SU-DHL-6 (cell line): Measurements from ENCODE around the gene RARB.

Experiments used
- H2AFZ ChIP-seq: fragments of 200-600 bp; sonication (generic); 2 replicates; pipeline ENCODE4 v1.6.1; 2014; ENCODE audit warnings: low read depth, mild to moderate bottlenecking, moderate library complexity, mixed read lengths, antibody characterized with exemption, low read length; ENCODE audit not compliant: severe bottlenecking
- H3F3A ChIP-seq: fragments of 200-600 bp; shearing (Covaris generic); 2 replicates; pipeline ENCODE4 v1.6.0; 2016; ENCODE audit warnings: antibody characterized with exemption, mild to moderate bottlenecking; ENCODE audit not compliant: insufficient read depth
- H3K27ac ChIP-seq: fragments of 200-600 bp; sonication (generic); 2 replicates; pipeline ENCODE4 v1.5.1; 2016; ENCODE audit warnings: low read depth, mild to moderate bottlenecking, low read length, moderate library complexity, mixed read lengths
- H3K27me3 ChIP-seq: fragments of 200-600 bp; sonication (generic), shearing (Covaris generic); 2 replicates; pipeline ENCODE4 v1.6.0; 2014; ENCODE audit warnings: mild to moderate bottlenecking, low read length
- H3K36me3 ChIP-seq: fragments of 200-600 bp; sonication (generic); 2 replicates; pipeline ENCODE4 v1.6.1; 2014; ENCODE audit warnings: mild to moderate bottlenecking, low read length, mixed read lengths
- H3K4me2 ChIP-seq: fragments of 300-600, 200-600 bp; shearing (Covaris generic), sonication (generic); 2 replicates; pipeline ENCODE4 v1.6.0; 2014; ENCODE audit warnings: low read length, low read depth, mild to moderate bottlenecking; ENCODE audit not compliant: poor library complexity, severe bottlenecking
- H3K4me3 ChIP-seq: fragments of 200-600 bp; sonication (generic); 2 replicates; pipeline ENCODE4 v1.5.1; 2014; ENCODE audit warnings: antibody characterized with exemption, low read length, mild to moderate bottlenecking, mixed read lengths; ENCODE audit not compliant: insufficient read depth, poor library complexity, severe bottlenecking
- H3K79me2 ChIP-seq: fragments of 200-600 bp; sonication (generic); 2 replicates; pipeline ENCODE4 v1.6.1; 2014; ENCODE audit warnings: mild to moderate bottlenecking, low read length, moderate library complexity; ENCODE audit not compliant: insufficient read depth
- H3K9ac ChIP-seq: fragments of 200-600 bp; sonication (generic); 2 replicates; pipeline ENCODE4 v1.7.0; 2014; ENCODE audit warnings: mild to moderate bottlenecking, low read length
- H3K9me2 ChIP-seq: fragments of 200-600 bp; sonication (generic); replicated peaks from 2 replicates; pipeline ENCODE4 v1.6.1; 2014; ENCODE audit warnings: low read length; ENCODE audit not compliant: insufficient read depth
- H3K9me3 ChIP-seq: fragments of 200-600 bp; sonication (generic); 2 replicates; pipeline ENCODE4 v1.6.1; 2014; ENCODE audit warnings: low read length, mixed read lengths; ENCODE audit not compliant: insufficient read depth
- H4K20me1 ChIP-seq: fragments of 200-600 bp; sonication (generic); 2 replicates; pipeline ENCODE4 v1.6.1; 2014; ENCODE audit warnings: low read depth, mild to moderate bottlenecking, antibody characterized with exemption, low read length, moderate library complexity, mixed read lengths
- EZH2phosphoT487 ChIP-seq: fragments of 200-600 bp; sonication (generic), shearing (Covaris generic); conservative IDR thresholded peaks from 2 replicates; pipeline ENCODE4 v1.6.1; 2018; ENCODE audit warnings: mild to moderate bottlenecking, antibody characterized with exemption, low read length, moderate library complexity, mixed read lengths
- TF ChIP-seq, protein P1 (sequence below): fragments of 200-600 bp; sonication (generic); IDR thresholded peaks from one replicate; pipeline ENCODE4 v1.5.1; 2017; ENCODE audit warnings: antibody characterized with exemption, mild to moderate bottlenecking, low read length, moderate library complexity; ENCODE audit not compliant: insufficient read depth, poor library complexity, severe bottlenecking

RARB gene

DNA sequence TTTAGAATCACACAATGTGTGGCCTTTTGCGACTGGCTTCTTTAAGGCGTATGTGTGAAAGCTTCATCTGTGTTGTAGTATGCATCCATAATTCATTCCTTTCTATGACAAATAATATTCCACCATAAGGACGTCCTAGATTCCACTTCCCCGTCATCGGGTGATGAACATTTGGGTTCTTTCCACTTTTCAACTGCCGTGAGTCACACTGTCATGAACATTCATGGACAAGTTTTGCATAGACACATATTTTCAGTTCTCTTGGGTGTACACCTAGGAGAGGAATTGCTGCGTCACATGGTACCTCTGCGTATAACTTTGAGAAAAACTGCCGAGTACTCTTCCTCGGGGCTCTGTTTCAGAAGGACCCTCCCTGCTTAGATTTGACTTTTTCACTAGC, 139.3 kb downstream of the RARB start:
- Histone ChIP-seq H3K36me3 (no peaks in the 10 kb centered on the region), H4K20me1 (no peaks in the 10 kb centered on the region), H3K9ac (no peak overlapping the region), H3K9me3 (no peaks in the 10 kb centered on the region), H3F3A (no peaks in the 10 kb centered on the region), H3K9me2 (no peaks in the 10 kb centered on the region), H3K79me2 (no peaks in the 10 kb centered on the region), H3K4me2 (no peak overlapping the region), H3K27ac (no peak overlapping the region), H3K4me3 (no peak overlapping the region), H3K27me3 (no peaks in the 10 kb centered on the region), H2AFZ (no peak overlapping the region)
- TF ChIP-seq, protein P1, sequence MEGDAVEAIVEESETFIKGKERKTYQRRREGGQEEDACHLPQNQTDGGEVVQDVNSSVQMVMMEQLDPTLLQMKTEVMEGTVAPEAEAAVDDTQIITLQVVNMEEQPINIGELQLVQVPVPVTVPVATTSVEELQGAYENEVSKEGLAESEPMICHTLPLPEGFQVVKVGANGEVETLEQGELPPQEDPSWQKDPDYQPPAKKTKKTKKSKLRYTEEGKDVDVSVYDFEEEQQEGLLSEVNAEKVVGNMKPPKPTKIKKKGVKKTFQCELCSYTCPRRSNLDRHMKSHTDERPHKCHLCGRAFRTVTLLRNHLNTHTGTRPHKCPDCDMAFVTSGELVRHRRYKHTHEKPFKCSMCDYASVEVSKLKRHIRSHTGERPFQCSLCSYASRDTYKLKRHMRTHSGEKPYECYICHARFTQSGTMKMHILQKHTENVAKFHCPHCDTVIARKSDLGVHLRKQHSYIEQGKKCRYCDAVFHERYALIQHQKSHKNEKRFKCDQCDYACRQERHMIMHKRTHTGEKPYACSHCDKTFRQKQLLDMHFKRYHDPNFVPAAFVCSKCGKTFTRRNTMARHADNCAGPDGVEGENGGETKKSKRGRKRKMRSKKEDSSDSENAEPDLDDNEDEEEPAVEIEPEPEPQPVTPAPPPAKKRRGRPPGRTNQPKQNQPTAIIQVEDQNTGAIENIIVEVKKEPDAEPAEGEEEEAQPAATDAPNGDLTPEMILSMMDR = no peak
- no peak for TF ChIP-seq EZH2phosphoT487

DNA sequence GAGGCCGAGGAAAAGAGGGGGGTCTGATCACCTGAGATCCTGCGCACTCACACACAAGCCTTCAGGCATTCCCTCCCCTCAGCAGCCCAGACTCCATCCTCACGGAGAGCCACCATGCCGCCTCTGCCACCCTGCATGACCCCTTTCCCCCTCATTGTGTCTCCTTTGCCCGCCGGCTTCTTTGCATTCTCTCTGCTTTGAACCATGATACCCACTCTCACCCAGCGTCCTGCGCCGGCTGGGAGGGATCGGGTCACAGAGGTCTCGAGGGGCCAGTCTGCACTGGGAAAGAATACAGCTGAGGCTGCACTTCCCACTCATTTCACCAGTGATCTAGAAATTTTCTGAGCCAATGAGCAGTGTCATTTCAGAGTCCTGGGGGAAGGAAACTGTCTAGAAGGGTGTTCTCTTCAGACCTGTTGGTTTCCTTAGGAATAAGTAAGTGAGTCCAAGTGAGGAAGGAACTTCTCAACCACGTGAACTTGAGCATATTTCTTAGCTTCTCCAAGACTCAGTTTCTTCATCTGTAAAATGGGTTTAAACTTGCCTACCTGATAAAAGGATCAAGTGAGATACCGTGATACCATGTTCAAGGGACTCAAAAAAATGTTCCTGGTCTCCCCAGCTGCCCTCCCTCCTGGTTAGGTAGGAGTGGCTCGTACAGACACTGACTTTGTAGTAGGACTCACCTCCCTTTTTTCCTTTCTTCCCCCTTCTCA, 139.9 kb downstream of the RARB start:
- no peak overlapping the region for H2AFZ ChIP-seq
- H4K20me1 ChIP-seq = no peaks in the 10 kb centered on the region
- no peak overlapping the region for H3K4me2 ChIP-seq
- no peaks in the 10 kb centered on the region for H3F3A ChIP-seq
- H3K79me2 ChIP-seq = no peaks in the 10 kb centered on the region
- no peaks in the 10 kb centered on the region for H3K9me2 ChIP-seq
- no peaks in the 10 kb centered on the region for H3K27me3 ChIP-seq
- no peak overlapping the region for H3K4me3 ChIP-seq
- no peaks in the 10 kb centered on the region for H3K36me3 ChIP-seq
- no peak for TF ChIP-seq EZH2phosphoT487
- TF ChIP-seq, protein P1 = no peak
- H3K9me3 ChIP-seq = no peaks in the 10 kb centered on the region
- no peak overlapping the region for H3K27ac ChIP-seq
- no peak overlapping the region for H3K9ac ChIP-seq

DNA sequence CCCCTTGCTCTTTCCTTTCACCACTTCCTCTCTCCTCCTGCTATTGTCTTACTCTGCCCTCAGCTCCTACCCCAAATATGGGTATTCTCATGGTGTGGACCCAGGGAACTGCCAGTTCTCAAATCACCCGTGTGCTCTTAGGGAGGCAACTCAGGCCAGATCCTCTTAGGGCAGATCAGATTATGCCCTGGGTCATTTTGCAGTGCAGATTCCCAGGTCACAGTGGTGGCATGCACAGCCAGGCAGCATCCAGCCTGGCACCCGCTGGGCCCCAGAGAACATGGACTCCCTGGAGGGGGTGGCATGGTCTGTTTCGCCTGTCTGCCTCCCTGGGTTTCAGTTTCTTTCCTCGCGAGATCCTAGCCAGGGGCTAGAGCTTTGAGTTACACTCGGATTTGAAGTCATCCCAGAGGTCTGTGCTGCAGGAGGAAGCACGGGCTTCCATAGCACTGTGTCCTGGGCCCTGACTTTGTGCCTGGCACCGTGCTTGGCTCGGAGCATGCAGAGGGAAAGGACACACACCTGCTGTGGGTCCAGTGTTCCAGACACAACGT, 140.5 kb downstream of the RARB start:
- TF ChIP-seq EZH2phosphoT487 = no peak
- TF ChIP-seq, protein P1 = no peak
- H3K4me2 ChIP-seq = no peak overlapping the region
- H3K36me3 ChIP-seq = no peaks in the 10 kb centered on the region

More for the DNA sequence above, 140.5 kb downstream of the RARB start:
- Histone ChIP-seq H4K20me1 (no peaks in the 10 kb centered on the region), H3K9me2 (no peaks in the 10 kb centered on the region), H3K27ac (no peak overlapping the region), H3K4me3 (no peak overlapping the region), H3K9ac (no peak overlapping the region), H3K79me2 (no peaks in the 10 kb centered on the region), H3K27me3 (no peaks in the 10 kb centered on the region), H3K9me3 (no peaks in the 10 kb centered on the region), H2AFZ (no peak overlapping the region), H3F3A (no peaks in the 10 kb centered on the region)
